ENCODE measurements around the gene PROSER3.

GRCh38 chr19:35807633-35808032 lies 49.7 kb downstream of the PROSER3 start:
- TF ChIP-seq CTCF (IDR thresholded peaks at IDR 0.05; ENCODE audit: low read length), result no peak
- no peak for TF ChIP-seq EZH2 (IDR thresholded peaks at IDR 0.05; ENCODE audit: borderline replicate concordance, low read length)

All from OCI-LY1 (cell line).